ENCODE results near the gene RAB35.

RAB35 gene

DNA sequence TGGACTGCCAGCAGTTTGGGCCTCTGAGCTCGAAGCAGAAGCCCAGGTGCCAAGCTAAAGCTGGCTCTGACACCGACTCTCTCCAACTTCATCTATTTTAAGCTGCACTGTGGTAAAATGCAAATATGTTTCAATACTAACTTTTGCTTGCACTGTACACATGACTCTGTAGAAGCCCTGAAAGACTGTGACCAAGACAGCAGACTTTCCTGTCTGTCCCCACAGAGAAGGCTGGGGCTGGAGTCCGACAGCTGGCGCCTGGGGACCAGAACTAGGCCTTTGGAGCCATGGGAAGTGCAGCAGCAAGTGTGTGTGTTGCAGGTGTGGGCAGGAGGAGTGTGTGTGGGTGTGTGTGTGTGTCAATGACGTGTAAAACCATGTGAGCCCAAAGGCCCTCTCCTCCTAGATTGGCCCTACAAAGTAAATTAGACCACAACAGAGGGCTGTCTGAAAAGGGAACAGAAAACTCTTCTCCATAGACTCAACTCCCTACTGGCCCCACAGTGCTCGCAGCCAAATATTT lies 16.4 kb upstream of the RAB35 start:
- DNase-seq (ENCODE audit: low read depth), result no peak

- no peak for DNase-seq (ENCODE audit: low read depth)
Observed at GRCh38 chr12:120132054-120132836, 15.7 kb upstream of the RAB35 start.

DNA sequence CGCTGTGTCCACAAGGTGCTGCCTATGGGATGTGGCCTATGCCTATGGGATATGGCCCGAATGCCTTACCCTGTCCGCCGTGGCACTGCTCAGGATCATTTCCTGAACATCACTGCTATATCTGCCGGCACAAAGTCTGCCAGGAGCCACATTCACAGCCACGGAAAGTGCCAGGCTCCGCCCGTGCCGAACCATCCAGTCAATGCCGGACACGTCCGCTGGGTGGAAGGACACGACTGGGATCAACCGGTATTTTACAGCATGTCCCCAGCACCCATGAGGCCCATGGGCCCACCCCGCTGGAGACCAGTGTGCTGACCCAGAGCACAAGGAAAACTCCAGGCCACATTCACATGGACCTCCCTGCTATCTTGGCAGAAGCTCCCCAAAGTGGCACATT lies 14.6 kb upstream of the RAB35 start:
- no peak for DNase-seq (ENCODE audit: low read depth)

DNA sequence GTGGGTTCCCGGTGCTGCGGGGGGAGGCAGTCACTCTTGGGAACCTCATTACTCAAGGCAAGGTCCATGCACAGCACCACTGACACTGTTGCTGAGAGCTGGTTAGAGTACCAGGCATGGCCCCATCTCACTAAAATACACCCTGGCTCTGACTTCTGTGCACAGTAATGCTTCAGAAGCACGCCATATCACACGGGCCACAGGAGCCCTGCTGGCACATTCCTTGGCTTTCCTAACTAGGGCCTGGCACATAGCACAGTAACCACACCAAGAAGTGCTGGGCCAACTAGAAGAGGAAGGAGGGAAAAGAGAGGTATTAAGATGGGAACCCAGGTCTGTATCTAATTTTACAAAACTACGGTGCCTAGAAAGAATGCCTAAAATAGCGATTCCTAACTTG lies 13.5 kb upstream of the RAB35 start:
- no peak for DNase-seq (ENCODE audit: low read depth)

DNA sequence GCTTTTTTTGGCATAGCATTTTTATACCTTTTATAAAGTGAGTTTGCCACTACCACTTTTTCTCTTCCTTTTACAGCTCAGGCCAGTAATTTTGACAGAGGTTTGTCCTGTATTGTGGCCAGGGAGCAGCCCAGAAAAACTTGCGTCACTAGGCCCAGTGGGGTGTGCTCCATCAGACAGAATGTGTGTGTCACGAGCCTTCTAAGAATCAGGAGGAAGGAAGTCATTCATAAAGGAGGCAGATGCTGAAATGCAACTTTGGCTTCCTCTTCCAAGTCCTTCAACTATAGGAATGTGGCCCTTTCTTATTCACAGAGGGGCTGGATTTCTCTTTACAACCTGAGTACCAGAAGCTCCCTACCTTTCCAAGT lies 10.1 kb upstream of the RAB35 start:
- DNase-seq (ENCODE audit: low read depth), result no peak

- DNase-seq (ENCODE audit: low read depth), result no peak
Observed at GRCh38 chr12:120125792-120126634, 9.5 kb upstream of the RAB35 start.

GRCh38 chr12:120125029-120125428 lies 8.5 kb upstream of the RAB35 start:
- no peak for DNase-seq (ENCODE audit: low read depth)

- DNase-seq (ENCODE audit: low read depth), result no peak
Observed at GRCh38 chr12:120121766-120122293, 5.3 kb upstream of the RAB35 start.

DNA sequence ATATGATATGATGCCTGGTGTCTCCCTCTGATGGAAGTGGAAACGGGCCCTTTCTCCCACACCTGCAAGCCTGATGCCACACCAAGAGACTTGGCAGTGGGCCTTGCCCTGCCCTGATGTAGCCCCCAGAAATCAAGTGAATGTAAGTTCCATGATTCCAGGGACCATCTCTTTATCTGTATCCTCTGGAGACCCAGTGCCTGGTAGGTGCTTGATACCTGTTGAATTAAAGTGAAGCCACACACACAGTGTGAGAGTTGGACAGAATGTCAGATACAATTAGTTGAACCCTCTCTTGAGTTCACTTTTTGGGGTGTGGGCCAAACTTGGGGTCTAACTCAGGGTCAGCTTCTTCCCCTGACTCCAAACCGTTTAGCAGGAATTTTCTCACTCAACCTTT lies 4.8 kb upstream of the RAB35 start:
- no peak for DNase-seq (ENCODE audit: low read depth)

- DNase-seq (ENCODE audit: low read depth), result no peak
Observed at GRCh38 chr12:120119271-120119973, 2.9 kb upstream of the RAB35 start.

DNA sequence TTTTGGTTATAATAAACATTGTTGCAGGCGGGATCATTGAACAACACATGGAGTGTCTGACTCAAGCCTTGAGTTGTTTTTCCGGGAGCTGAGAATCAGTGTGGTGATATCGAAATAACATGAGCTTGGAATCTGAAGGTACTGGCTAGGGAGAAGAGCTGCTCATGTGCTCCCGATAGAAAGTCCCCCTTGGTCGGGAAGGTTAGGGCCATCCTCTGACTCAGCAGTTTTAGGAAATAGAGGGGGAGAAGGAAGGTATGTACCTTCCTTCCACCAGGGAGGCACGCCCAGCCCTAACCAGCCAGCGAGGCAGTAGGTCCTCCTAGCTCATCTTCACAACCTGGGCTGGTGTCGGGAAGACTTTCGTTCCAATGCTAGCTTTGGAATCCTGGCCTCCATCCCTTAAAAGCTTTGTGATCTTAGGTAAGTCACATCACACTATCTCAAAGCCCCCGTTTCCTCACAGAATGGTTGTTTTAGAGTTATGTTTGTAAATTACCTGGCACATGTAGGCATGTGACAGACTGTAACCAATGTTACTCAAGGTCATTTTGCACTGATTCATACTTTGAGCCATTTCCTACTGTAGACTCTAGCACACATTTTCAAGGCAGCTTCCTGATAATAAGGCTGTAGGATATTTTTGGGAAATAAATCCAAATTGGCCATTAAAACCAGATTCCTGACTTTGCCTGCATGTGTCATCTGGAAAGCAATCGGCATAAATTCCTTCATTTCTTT lies 1.9 kb upstream of the RAB35 start:
- DNase-seq (ENCODE audit: low read depth), result peak; percentile 80

DNA sequence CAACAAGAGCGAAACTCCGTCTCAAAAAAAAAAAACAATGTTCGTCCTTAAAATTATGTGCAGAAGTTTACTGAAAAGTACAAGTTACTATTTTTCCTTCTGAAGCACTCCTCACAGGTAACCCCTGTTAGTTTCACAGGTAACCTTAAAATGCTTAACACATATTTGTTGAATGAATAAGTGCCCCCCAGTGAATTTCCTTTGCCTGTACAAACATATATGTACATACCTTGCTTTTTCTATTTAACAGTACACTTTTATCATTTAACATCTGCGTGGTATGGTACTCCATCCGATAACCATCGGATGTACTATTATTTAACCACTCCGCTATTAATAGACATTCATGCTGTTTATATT lies 1.4 kb upstream of the RAB35 start:
- DNase-seq (ENCODE audit: low read depth), result no peak

- peak; percentile 79 for DNase-seq (ENCODE audit: low read depth)
Observed at GRCh38 chr12:120116792-120117651, 469 bp upstream of the RAB35 start.

- DNase-seq (ENCODE audit: low read depth), result no peak
Observed at GRCh38 chr12:120115692-120116440, 687 bp downstream of the RAB35 start.

GRCh38 chr12:120115066-120115465 lies 1.5 kb downstream of the RAB35 start:
- no peak for DNase-seq (ENCODE audit: low read depth)

DNA sequence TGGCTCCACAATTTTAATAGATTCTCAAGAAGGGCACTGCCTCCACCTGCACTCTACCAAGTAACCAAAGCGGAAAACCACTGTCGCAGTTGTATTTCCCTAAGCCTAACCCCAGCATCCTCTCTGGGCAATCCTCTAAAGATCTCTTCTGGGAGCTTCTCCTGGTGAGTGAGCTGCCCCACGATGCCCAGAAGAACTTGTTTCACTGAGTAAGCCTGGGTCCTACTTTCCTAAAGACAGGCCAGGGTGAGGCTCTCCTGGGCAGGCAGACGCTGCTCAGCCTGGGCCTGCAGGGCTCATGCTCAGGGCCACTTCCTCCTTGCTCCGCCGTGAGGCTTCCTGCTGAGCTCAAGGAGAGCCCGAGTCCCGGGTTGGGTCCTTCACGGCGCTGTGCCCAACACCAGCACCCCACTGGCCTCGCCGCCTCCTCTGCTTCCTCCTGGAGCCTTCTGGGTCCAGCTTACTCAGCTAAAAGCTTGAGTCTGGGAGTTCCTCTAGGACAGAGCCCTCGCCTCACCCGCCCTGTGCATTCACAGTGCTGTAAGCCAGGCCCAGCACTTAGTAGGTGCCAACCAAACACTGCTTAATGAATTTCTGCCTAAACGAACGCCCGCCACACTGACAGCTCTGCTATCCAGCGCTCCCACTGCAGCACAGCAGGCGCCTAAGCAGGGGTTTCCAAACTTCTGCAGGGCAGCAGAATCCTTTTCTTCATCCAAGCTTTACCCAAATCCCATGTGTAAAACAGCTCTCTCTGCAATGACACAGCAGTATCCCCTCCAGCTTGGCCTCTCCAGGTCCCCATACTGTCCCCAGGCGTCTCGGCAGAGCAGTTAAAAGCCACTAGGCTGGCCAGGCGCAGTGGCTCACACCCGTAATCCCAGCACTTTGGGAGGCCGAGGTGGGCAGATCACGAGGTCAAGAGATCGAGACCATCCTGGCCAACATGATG lies 5.7 kb downstream of the RAB35 start:
- no peak for DNase-seq (ENCODE audit: low read depth)

- no peak for DNase-seq (ENCODE audit: low read depth)
Observed at GRCh38 chr12:120109570-120110267, 6.8 kb downstream of the RAB35 start.

- DNase-seq (ENCODE audit: low read depth), result no peak
Observed at GRCh38 chr12:120106151-120106550, 10.4 kb downstream of the RAB35 start.
